ENCODE results near the gene ZDHHC18.

GRCh38 chr1:26783646-26784022, 42.9 kb upstream of the ZDHHC18 start:
- TF ChIP-seq CTCF (IDR thresholded peaks at IDR 0.05) (no peak), POLR2A (IDR thresholded peaks at IDR 0.05) (no peak)

Measured in lower leg skin (tissue), 3 donors.